Endodermal cell (in vitro differentiated cells): ENCODE data around the gene COL4A2. TPM values are rescaled to one million over a fixed set of nuclear protein-coding genes. Genes with fewer than 3 reads are reported as not detected.

Experiments used
- DNase-seq: peaks from one replicate; pipeline ENCODE4 v3.0.0-alpha.2; 2017
- H3K27ac ChIP-seq: 2 replicates; pipeline ENCODE4 v1.5.1; 2013; ENCODE audit warnings: mild to moderate bottlenecking, low read depth, low read length, moderate library complexity
- H3K27me3 ChIP-seq: 2 replicates; pipeline ENCODE4 v1.6.1; 2013; ENCODE audit warnings: mild to moderate bottlenecking, low read length, moderate library complexity; ENCODE audit not compliant: insufficient read depth, control insufficient read depth, poor library complexity, severe bottlenecking
- H3K36me3 ChIP-seq: 2 replicates; pipeline ENCODE4 v1.7.0; 2013; ENCODE audit warnings: mild to moderate bottlenecking, low read length, moderate library complexity; ENCODE audit not compliant: control insufficient read depth, insufficient read depth
- H3K4me1 ChIP-seq: one replicate; pipeline ENCODE4 v1.7.0; 2013; ENCODE audit warnings: low read length; ENCODE audit not compliant: control insufficient read depth, insufficient read depth
- H3K4me3 ChIP-seq: 2 replicates; pipeline ENCODE4 v1.5.1; 2013; ENCODE audit warnings: mild to moderate bottlenecking, low read length, moderate library complexity
- H3K9ac ChIP-seq: 2 replicates; pipeline ENCODE4 v1.6.1; 2013; ENCODE audit warnings: mild to moderate bottlenecking, low read length, moderate library complexity; ENCODE audit not compliant: poor library complexity, severe bottlenecking; ENCODE audit errors: extremely low read depth
- H3K9me3 ChIP-seq: 2 replicates; pipeline ENCODE4 v1.6.1; 2013; ENCODE audit warnings: mild to moderate bottlenecking, low read length, moderate library complexity; ENCODE audit not compliant: control insufficient read depth
- H3K27ac Mint-ChIP-seq: 2 replicates; pipeline ENCODE4 v1.8.0; 2020; ENCODE audit warnings: mixed read lengths
- H3K27me3 Mint-ChIP-seq: 2 replicates; pipeline ENCODE4 v1.8.0; 2021; ENCODE audit warnings: mild to moderate bottlenecking, mixed read lengths; ENCODE audit not compliant: insufficient read depth
- H3K36me3 Mint-ChIP-seq: 2 replicates; pipeline ENCODE4 v1.8.0; 2020; ENCODE audit warnings: low read depth, mixed read lengths
- H3K4me1 Mint-ChIP-seq: 2 replicates; pipeline ENCODE4 v1.8.0; 2020; ENCODE audit warnings: mixed read lengths
- H3K4me3 Mint-ChIP-seq: 2 replicates; pipeline ENCODE4 v1.8.0; 2020; ENCODE audit warnings: mild to moderate bottlenecking, moderate library complexity, mixed read lengths
- H3K9me3 Mint-ChIP-seq: 2 replicates; pipeline ENCODE4 v1.8.0; 2020; ENCODE audit warnings: mild to moderate bottlenecking, mixed read lengths
- CTCF ChIP-seq: fragments of 200-600 bp; sonication (generic); conservative IDR thresholded peaks from 2 replicates; pipeline ENCODE4 v1.5.0; 2021; ENCODE audit warnings: antibody characterized with exemption, mild to moderate bottlenecking
- whole genome bisulfite sequencing, 2 experiments: methylation state at CpG; one replicate each; pipeline versions ENCODE4 v1.1.5 to v1.1.7; 2013; ENCODE audit warnings: missing lambda C conversion rate in 2 of 2, mixed read lengths in 1 of 2; ENCODE audit not compliant: insufficient coverage in 1 of 2, insufficient read length in 1 of 2; 5-methylcytosine and 5-hydroxymethylcytosine counted together
- total RNA-seq, 2 donors: library from RNA; stranded (reverse); fragmentation: NEBNext Ultra II Directional in 1 of 2; extraction: Animal tissue kit (Norgen Biotek cat#: 25700) in 1 of 2; gene quantifications; 2 replicates in 1 of 2; 3 replicates in 1 of 2; pipeline ENCODE4 v1.2.1, GENCODE V29; 2021

COL4A2 gene
- total RNA-seq, 2 donors from 2014 or later, result 388 to 398 TPM

- no peak overlapping the region for H3K27ac Mint-ChIP-seq
- TF ChIP-seq CTCF, result no peak
- peaks cover under 1% of the 10 kb centered on the region for H3K27me3 Mint-ChIP-seq
- H3K27me3 ChIP-seq, result no peaks in the 10 kb centered on the region
- H3K4me1 ChIP-seq, result peaks cover 40% of the 10 kb centered on the region
- H3K4me3 ChIP-seq, result no peak overlapping the region
- H3K9me3 ChIP-seq, result peaks cover 8% of the 10 kb centered on the region
- H3K4me1 Mint-ChIP-seq, result peaks cover 74% of the 10 kb centered on the region
- H3K36me3 Mint-ChIP-seq, result peaks cover 42% of the 10 kb centered on the region
- H3K9ac ChIP-seq, result no peak overlapping the region
- peaks cover 62% of the 10 kb centered on the region for H3K36me3 ChIP-seq
- H3K4me3 Mint-ChIP-seq, result peak overlapping the region; percentile 42
- no peak for DNase-seq
- peaks cover 2% of the 10 kb centered on the region for H3K9me3 Mint-ChIP-seq
- H3K27ac ChIP-seq, result no peak overlapping the region
- WGBS, 2 experiments, result 71 to 81% methylated on average over 6 to 10 of the region's 10 CpGs
Measured at GRCh38 chr13:110299283-110299840, 7.7 kb upstream of the COL4A2 start.

- H3K27ac Mint-ChIP-seq, result no peak overlapping the region
Measured at GRCh38 chr13:110300090-110300815, 6.8 kb upstream of the COL4A2 start.

GRCh38 chr13:110301083-110301482 lies 6.0 kb upstream of the COL4A2 start:
- WGBS, 2 experiments, result 77 to 100% methylated on average over 3 to 5 of the region's 5 CpGs
- Histone ChIP-seq H3K9me3 (no peaks in the 10 kb centered on the region), H3K36me3 (peaks cover 56% of the 10 kb centered on the region), H3K27ac (no peak overlapping the region), H3K4me3 (peak overlapping the region; percentile 92), H3K27me3 (no peaks in the 10 kb centered on the region), H3K9ac (no peak overlapping the region), H3K4me1 (peaks cover 40% of the 10 kb centered on the region)
- H3K4me3 Mint-ChIP-seq, result no peak overlapping the region
- H3K27me3 Mint-ChIP-seq, result peaks cover 4% of the 10 kb centered on the region
- no peak overlapping the region for H3K27ac Mint-ChIP-seq
- peaks cover 35% of the 10 kb centered on the region for H3K36me3 Mint-ChIP-seq
- DNase-seq, result no peak
- peaks cover 77% of the 10 kb centered on the region for H3K4me1 Mint-ChIP-seq
- no peaks in the 10 kb centered on the region for H3K9me3 Mint-ChIP-seq
- TF ChIP-seq CTCF, result no peak

More at GRCh38 chr13:110300090-110300815, 6.8 kb upstream of the COL4A2 start:
- TF ChIP-seq CTCF, result no peak
- Histone ChIP-seq H3K9me3 (no peaks in the 10 kb centered on the region), H3K9ac (no peak overlapping the region), H3K27ac (no peak overlapping the region), H3K36me3 (peaks cover 60% of the 10 kb centered on the region), H3K4me1 (peaks cover 40% of the 10 kb centered on the region), H3K27me3 (no peaks in the 10 kb centered on the region), H3K4me3 (no peak overlapping the region)
- 96 to 100% methylated on average over 3 of the region's 3 CpGs for WGBS, 2 experiments
- Mint-ChIP-seq H3K36me3 (peaks cover 41% of the 10 kb centered on the region), H3K9me3 (peaks cover 2% of the 10 kb centered on the region), H3K27me3 (peaks cover 4% of the 10 kb centered on the region), H3K4me3 (no peak overlapping the region), H3K4me1 (peaks cover 83% of the 10 kb centered on the region)
- DNase-seq, result no peak
